DMS114 treated with DMSO at 0.1 percent for 48 hours (cell line): Measurements from ENCODE around the gene ABCA7.
A peak's percentile ranks its signal among the peaks of the same experiment; 100 is the strongest.

Experiments
- DNase-seq: peaks from one replicate; lab custom pipeline; 2025; ENCODE audit not compliant: unreplicated experiment; lab: John Stamatoyannopoulos, UW

Gene ABCA7

GRCh38 chr19:1055886-1056620 lies 16.1 kb downstream of the ABCA7 start:
- no peak for DNase-seq

- peak; percentile 49 for DNase-seq
Measured at GRCh38 chr19:1057176-1057855, 17.4 kb downstream of the ABCA7 start.

- DNase-seq = no peak
Measured at GRCh38 chr19:1058112-1058511, 18.2 kb downstream of the ABCA7 start.

GRCh38 chr19:1060689-1061088 lies 20.8 kb downstream of the ABCA7 start:
- DNase-seq = no peak

GRCh38 chr19:1061987-1062386 lies 22.1 kb downstream of the ABCA7 start:
- DNase-seq = no peak

- DNase-seq = no peak
Measured at GRCh38 chr19:1062387-1063029, 22.6 kb downstream of the ABCA7 start.

GRCh38 chr19:1063030-1063908 lies 23.4 kb downstream of the ABCA7 start:
- DNase-seq = no peak

GRCh38 chr19:1063909-1064660 lies 24.2 kb downstream of the ABCA7 start:
- DNase-seq = no peak

GRCh38 chr19:1064661-1065605 lies 25.0 kb downstream of the ABCA7 start:
- DNase-seq = no peak

- no peak for DNase-seq
Measured at GRCh38 chr19:1065606-1066109, 25.8 kb downstream of the ABCA7 start.

GRCh38 chr19:1066251-1066747 lies 26.4 kb downstream of the ABCA7 start:
- DNase-seq = no peak

- DNase-seq = no peak
Measured at GRCh38 chr19:1066748-1067340, 26.9 kb downstream of the ABCA7 start, which contains the start of gene ARHGAP45. ARHGAP45 (plus strand) TSS chr19:1067167; CDS start chr19:1067406, 239 bp downstream.

GRCh38 chr19:1067341-1067957 lies 27.5 kb downstream of the ABCA7 start:
- no peak for DNase-seq

GRCh38 chr19:1068009-1069001 lies 28.4 kb downstream of the ABCA7 start:
- no peak for DNase-seq

- no peak for DNase-seq
Measured at GRCh38 chr19:1069009-1069779, 29.3 kb downstream of the ABCA7 start.

GRCh38 chr19:1070576-1070930 lies 30.6 kb downstream of the ABCA7 start:
- DNase-seq = no peak
